ENCODE data around the gene PLCB1.

The PLCB1 gene

GRCh38 chr20:8402798-8403197 lies 270.7 kb downstream of the PLCB1 start:
- no peak overlapping the region for H3K4me3 ChIP-seq (replicated peaks; ENCODE audit: low read depth, low read length)
- H3K27me3 ChIP-seq (replicated peaks; ENCODE audit: control insufficient read depth, insufficient read depth, low read length): no peaks in the 10 kb centered on the region
- TF ChIP-seq CTCF (IDR thresholded peaks at IDR 0.05; ENCODE audit: insufficient read depth, low read length, poor library complexity, severe bottlenecking): no peak
- no peaks in the 10 kb centered on the region for H3K36me3 ChIP-seq (ENCODE audit: control insufficient read depth, insufficient read depth, low read length)
- no peak for DNase-seq (ENCODE audit: extremely low read depth, insufficient read length)

- H3K36me3 ChIP-seq (ENCODE audit: control insufficient read depth, insufficient read depth, low read length): no peaks in the 10 kb centered on the region
- H3K27me3 ChIP-seq (replicated peaks; ENCODE audit: control insufficient read depth, insufficient read depth, low read length): no peaks in the 10 kb centered on the region
- no peak for TF ChIP-seq CTCF (IDR thresholded peaks at IDR 0.05; ENCODE audit: insufficient read depth, low read length, poor library complexity, severe bottlenecking)
- no peak for DNase-seq (ENCODE audit: extremely low read depth, insufficient read length)
- H3K4me3 ChIP-seq (replicated peaks; ENCODE audit: low read depth, low read length): no peak overlapping the region
These were observed 273.0 kb downstream of the PLCB1 start for GRCh38 chr20:8404912-8405635.

GRCh38 chr20:8406391-8406790 lies 274.3 kb downstream of the PLCB1 start:
- Histone ChIP-seq H3K36me3 (ENCODE audit: control insufficient read depth, insufficient read depth, low read length) (no peaks in the 10 kb centered on the region), H3K27me3 (replicated peaks; ENCODE audit: control insufficient read depth, insufficient read depth, low read length) (no peaks in the 10 kb centered on the region), H3K4me3 (replicated peaks; ENCODE audit: low read depth, low read length) (no peak overlapping the region)
- TF ChIP-seq CTCF (IDR thresholded peaks at IDR 0.05; ENCODE audit: insufficient read depth, low read length, poor library complexity, severe bottlenecking): no peak
- no peak for DNase-seq (ENCODE audit: extremely low read depth, insufficient read length)

GRCh38 chr20:8408587-8409307 lies 276.7 kb downstream of the PLCB1 start:
- Histone ChIP-seq H3K36me3 (ENCODE audit: control insufficient read depth, insufficient read depth, low read length) (no peaks in the 10 kb centered on the region), H3K4me3 (replicated peaks; ENCODE audit: low read depth, low read length) (no peak overlapping the region), H3K27me3 (replicated peaks; ENCODE audit: control insufficient read depth, insufficient read depth, low read length) (no peaks in the 10 kb centered on the region)
- TF ChIP-seq CTCF (IDR thresholded peaks at IDR 0.05; ENCODE audit: insufficient read depth, low read length, poor library complexity, severe bottlenecking): no peak
- DNase-seq (ENCODE audit: extremely low read depth, insufficient read length): no peak

- TF ChIP-seq CTCF (IDR thresholded peaks at IDR 0.05; ENCODE audit: insufficient read depth, low read length, poor library complexity, severe bottlenecking): no peak
- Histone ChIP-seq H3K27me3 (replicated peaks; ENCODE audit: control insufficient read depth, insufficient read depth, low read length) (no peaks in the 10 kb centered on the region), H3K36me3 (ENCODE audit: control insufficient read depth, insufficient read depth, low read length) (no peaks in the 10 kb centered on the region), H3K4me3 (replicated peaks; ENCODE audit: low read depth, low read length) (no peak overlapping the region)
- no peak for DNase-seq (ENCODE audit: extremely low read depth, insufficient read length)
These were observed 281.6 kb downstream of the PLCB1 start for GRCh38 chr20:8413691-8414090.

All from GM06990 (cell line).